ENCODE data around the gene BMPER. TPM values are rescaled to one million over a fixed set of nuclear protein-coding genes. Genes with fewer than 3 reads are reported as not detected.

Gene BMPER
- total RNA-seq, 1 donor = 0.21 TPM

DNA sequence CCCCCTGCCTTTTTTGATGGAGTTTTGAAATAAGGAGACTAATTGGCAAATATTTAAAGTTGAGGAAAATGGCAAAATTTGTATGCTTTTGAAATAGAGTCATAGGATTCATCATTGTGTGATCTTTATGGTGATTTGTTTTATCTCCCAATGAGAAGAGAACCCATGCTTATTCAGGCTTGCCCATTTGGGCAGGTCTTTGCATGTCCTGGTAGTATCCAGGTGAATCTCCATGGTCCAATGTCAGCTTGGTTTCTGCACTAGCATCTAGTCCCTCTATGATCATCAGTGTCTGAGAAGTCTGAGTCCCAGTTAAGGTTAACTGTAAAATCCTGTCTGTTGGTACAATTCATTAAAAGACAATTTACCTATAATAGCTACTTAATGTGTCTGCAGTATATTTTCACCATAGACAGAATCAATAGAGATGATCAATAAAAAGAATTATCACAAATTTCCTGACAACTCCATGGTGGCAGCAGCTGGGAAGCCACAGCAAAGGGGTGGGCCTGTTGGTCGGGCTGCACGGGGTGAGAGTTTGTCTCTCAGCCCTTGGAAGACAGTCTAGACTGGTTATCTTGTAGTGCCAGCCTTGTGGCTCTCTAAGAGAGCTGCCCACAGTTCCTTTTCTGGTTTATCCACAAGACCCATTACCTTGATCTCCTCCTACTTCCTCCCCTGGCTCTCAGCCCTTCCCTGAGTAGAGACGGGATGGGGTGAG, 22.2 kb upstream of the BMPER start:
- Histone ChIP-seq H3K4me3 (ENCODE audit: low read length) (no peak overlapping the region), H3K4me1 (ENCODE audit: insufficient read depth, low read length) (no peaks in the 10 kb centered on the region), H3K9me3 (ENCODE audit: low read depth, low read length) (no peaks in the 10 kb centered on the region), H3K27me3 (ENCODE audit: insufficient read depth, low read length) (no peaks in the 10 kb centered on the region)

DNA sequence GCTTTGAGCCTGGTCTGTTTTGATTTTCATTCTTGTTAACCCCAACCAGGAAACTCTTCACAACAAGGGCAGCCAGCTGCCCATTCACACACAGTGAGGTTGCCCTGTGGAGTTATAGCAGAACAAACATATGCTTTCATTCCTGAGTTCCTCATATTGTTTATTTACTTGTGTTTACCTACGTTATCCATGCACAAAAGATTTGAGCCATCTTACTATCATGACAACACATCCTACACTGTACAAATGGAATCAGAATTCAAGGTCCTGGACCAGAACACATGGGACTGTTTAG, 21.7 kb upstream of the BMPER start:
- Histone ChIP-seq H3K4me3 (ENCODE audit: low read length) (no peak overlapping the region), H3K27me3 (ENCODE audit: insufficient read depth, low read length) (no peaks in the 10 kb centered on the region), H3K9me3 (ENCODE audit: low read depth, low read length) (no peaks in the 10 kb centered on the region), H3K4me1 (ENCODE audit: insufficient read depth, low read length) (no peaks in the 10 kb centered on the region)

DNA sequence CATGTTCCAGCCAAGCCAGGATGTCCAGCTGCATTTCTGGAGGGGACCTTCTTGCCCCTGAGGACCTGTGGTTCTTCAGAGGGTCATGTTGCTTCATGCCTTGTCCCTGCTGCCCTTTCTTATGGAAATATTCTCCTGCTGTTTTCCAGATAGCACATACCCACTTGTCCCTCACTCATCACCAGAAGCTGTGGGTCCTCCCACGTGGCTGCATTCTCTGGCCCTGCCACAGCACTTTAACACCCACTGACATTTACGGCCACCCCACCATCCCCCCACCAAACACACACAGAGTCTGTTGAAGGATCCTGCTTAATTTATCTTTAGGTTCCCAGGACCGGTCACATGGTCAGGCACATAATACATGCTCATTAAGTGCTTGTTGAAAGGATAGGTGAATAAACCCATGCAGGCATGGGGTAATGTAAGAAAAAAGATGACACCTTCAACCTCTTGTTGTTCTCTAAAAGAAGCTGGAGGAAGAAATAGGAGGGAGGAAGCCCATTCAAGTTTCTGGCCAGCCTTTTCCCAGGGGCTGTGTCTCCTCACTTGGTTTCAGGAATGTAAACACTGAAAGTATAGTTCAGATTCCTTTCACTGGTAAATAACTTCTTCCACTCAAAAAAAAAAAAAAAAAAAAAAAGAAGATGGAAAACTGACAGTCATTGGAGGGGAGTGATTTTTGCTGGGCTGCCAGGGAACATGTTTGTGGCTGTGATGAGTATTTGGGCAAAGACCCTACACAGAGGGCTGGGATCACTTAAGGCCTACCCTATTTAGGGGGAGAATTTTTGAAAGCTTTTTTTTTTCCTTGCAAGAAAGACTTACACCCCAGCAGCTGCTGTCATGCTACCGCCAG, 19.8 kb upstream of the BMPER start:
- no peaks in the 10 kb centered on the region for H3K9me3 ChIP-seq (ENCODE audit: low read depth, low read length)
- no peaks in the 10 kb centered on the region for H3K4me1 ChIP-seq (ENCODE audit: insufficient read depth, low read length)

DNA sequence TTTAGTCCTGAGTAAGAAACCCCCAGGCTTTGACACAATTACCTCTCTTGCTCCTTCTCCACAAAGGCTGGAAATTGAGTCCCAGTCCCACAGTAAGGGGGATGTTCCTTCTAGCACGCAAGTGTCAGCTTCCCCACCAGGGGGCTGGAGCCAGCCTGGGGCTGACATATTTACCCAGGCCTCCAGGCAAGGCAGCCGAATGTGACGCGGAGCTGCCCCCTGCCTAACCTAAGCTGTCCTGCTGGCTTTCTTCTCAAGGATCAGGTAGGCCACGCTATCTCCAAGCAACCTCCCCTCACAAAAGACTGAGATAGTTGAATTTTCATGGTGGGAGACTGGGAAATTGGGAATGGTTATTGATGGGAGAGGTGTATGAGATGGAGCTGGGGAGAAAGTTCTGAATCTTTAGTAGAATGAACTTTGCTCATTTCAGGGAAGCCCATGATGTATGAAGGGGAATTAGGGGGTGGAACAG, 19.2 kb upstream of the BMPER start:
- H3K4me3 ChIP-seq (ENCODE audit: low read length) = no peak overlapping the region
- no peaks in the 10 kb centered on the region for H3K4me1 ChIP-seq (ENCODE audit: insufficient read depth, low read length)
- H3K27me3 ChIP-seq (ENCODE audit: insufficient read depth, low read length) = no peaks in the 10 kb centered on the region
- H3K9me3 ChIP-seq (ENCODE audit: low read depth, low read length) = no peaks in the 10 kb centered on the region

More for the DNA sequence above, 19.8 kb upstream of the BMPER start:
- Histone ChIP-seq H3K27me3 (ENCODE audit: insufficient read depth, low read length) (no peaks in the 10 kb centered on the region), H3K4me3 (ENCODE audit: low read length) (no peak overlapping the region)

DNA sequence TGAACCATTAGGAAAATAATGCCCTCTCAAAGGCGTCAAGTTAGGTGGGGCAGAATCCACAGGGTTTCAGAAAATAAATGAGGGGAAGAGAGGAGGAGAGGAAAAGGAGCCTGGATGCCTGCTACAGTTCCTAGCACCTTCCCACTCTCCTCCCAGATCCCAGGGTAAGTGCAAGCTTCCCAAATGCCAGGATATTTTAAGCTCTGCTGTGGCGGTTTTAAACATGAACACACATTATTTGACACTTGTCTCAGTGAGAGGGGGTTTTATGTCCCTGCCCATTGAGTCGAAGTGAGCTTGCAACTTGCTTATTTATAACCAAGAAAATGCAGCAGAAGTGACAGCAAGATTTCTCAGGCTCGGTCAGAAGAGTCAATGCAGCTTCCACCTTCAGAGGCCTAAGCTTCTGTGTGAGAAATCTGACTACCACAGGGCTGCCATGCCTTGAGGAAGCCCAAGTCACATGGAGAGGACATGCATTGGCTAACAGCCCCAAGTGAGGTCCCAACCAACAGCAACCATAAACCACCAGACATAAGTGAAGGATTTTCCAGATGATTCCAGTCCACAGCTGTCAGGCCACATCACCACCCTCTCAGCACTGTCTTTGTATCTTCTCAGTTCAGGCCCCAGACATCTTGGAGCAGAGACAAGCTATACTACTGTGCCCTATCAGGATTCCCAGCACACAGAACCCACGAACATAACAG, 17.9 kb upstream of the BMPER start:
- Histone ChIP-seq H3K27me3 (ENCODE audit: insufficient read depth, low read length) (no peaks in the 10 kb centered on the region), H3K9me3 (ENCODE audit: low read depth, low read length) (no peaks in the 10 kb centered on the region), H3K4me3 (ENCODE audit: low read length) (no peak overlapping the region), H3K4me1 (ENCODE audit: insufficient read depth, low read length) (no peaks in the 10 kb centered on the region)

DNA sequence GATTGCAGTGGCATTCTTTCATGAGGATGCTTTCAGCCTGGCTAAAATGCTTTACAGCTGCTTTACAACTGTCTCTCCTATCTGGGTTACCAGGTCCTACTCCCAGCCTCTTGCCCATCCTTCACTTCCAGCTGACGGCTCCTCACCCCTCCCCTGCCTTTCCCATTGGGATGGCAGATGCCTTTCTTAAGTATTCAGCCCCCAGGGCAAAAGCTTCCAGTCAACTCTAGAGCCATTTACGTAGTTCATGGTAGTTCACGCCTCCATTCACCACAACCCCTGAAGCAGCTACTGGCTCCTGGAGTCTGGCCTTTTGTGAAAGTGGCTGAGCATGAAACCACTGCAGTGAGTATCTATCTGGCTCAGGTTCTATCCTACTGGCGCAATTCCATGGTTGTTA, 17.2 kb upstream of the BMPER start:
- Histone ChIP-seq H3K4me1 (ENCODE audit: insufficient read depth, low read length) (no peaks in the 10 kb centered on the region), H3K9me3 (ENCODE audit: low read depth, low read length) (no peaks in the 10 kb centered on the region), H3K4me3 (ENCODE audit: low read length) (no peak overlapping the region), H3K27me3 (ENCODE audit: insufficient read depth, low read length) (no peaks in the 10 kb centered on the region)

DNA sequence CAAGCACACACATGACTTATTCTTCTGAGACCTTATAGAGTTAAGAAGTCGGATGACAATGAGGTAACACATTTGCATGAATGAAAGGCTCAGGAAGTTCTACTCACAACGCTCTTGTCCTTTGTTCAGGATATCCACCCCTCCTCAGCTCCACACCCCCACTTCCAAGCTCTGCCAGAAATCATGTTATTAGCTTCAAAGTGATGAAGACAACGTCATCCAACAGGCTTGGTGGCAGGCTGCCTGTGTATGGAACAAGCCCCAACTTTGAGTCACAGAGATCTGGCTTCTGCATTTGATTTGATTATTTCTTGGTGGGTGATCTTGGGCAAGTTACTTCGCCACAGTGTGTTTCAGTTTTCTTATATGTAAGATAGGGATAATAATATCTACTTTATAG, 12.4 kb upstream of the BMPER start:
- Histone ChIP-seq H3K4me3 (ENCODE audit: low read length) (no peak overlapping the region), H3K4me1 (ENCODE audit: insufficient read depth, low read length) (no peaks in the 10 kb centered on the region), H3K27me3 (ENCODE audit: insufficient read depth, low read length) (no peaks in the 10 kb centered on the region), H3K9me3 (ENCODE audit: low read depth, low read length) (no peaks in the 10 kb centered on the region)

DNA sequence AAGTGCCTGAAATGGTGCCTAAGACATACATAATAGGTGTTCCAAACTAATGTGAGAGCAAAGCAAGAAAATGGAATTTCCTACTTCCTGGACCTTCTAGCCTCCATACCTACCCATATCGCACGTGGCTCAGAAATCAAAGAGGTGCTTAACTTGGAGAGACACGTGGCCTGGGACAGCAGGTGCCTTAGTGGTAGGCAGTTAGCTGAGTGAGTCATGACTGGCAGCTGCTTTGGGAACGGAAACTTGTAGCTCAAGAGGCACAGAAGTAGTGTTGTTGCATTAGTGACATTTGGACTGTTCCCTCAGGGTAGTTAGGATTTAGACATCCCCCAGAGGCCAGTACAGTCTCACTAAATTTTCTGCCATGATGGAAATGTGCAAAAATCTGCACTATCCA, 12.0 kb upstream of the BMPER start:
- Histone ChIP-seq H3K27me3 (ENCODE audit: insufficient read depth, low read length) (no peaks in the 10 kb centered on the region), H3K9me3 (ENCODE audit: low read depth, low read length) (no peaks in the 10 kb centered on the region), H3K4me1 (ENCODE audit: insufficient read depth, low read length) (no peaks in the 10 kb centered on the region), H3K4me3 (ENCODE audit: low read length) (no peak overlapping the region)

DNA sequence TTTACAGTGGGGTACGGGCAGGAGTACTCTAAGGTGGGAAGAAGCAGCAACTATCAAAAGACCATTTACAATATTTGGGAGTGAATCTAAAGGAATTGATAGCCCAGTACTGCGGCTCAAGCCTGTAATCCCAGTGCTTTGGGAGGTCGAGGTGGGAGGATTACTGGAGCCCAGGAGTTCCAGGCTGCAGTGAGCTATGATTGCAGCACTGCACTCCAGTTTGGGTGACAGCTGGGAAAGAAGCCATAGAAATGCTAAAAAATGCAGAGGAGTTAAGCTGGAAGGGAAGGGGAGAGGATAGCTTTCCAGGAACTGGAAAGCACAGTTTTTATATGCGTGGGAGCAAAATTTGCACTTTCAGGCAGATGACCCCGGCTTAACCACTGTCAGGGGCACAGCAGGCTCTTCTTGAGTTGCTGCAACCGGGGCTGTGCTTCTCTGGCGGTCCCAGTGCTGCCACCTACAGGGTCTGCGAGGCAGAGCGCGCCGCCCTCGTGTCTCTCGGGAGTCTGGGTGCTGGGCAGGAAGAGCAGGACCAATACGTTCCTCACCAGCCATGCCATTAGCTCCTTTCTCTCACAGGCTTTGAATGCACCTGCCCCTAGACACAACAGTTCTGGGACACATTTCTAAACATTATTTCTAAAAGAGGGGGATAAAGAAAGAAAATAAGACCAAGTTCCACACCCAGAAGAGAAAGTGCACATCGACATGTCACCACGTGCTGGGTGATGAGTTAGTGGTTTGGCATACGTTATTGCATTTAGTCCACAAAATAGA, 10.1 kb upstream of the BMPER start:
- Histone ChIP-seq H3K4me3 (ENCODE audit: low read length) (no peak overlapping the region), H3K27me3 (ENCODE audit: insufficient read depth, low read length) (peaks cover 8% of the 10 kb centered on the region), H3K4me1 (ENCODE audit: insufficient read depth, low read length) (no peaks in the 10 kb centered on the region), H3K9me3 (ENCODE audit: low read depth, low read length) (no peaks in the 10 kb centered on the region)

DNA sequence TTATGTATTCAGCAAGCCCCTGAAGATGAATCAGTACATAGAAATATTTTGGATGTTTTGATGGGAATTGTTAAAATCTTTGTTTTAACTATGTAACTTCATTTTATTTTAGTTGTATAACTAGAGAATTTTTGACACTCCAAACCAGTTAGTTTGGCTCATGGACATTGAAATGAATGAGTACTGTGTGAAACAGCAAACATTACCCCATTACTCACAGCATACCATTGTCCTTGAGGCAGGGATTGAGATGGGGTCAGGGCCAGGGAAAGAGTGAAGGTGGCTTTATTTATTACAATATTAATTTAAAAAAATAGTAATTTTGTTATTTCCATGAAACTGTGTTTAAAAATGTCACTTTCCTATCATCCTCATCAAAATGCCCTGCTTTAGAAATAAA, 4.8 kb upstream of the BMPER start:
- no peaks in the 10 kb centered on the region for H3K9me3 ChIP-seq (ENCODE audit: low read depth, low read length)
- H3K27me3 ChIP-seq (ENCODE audit: insufficient read depth, low read length) = peaks cover 54% of the 10 kb centered on the region
- peaks cover 12% of the 10 kb centered on the region for H3K4me1 ChIP-seq (ENCODE audit: insufficient read depth, low read length)

DNA sequence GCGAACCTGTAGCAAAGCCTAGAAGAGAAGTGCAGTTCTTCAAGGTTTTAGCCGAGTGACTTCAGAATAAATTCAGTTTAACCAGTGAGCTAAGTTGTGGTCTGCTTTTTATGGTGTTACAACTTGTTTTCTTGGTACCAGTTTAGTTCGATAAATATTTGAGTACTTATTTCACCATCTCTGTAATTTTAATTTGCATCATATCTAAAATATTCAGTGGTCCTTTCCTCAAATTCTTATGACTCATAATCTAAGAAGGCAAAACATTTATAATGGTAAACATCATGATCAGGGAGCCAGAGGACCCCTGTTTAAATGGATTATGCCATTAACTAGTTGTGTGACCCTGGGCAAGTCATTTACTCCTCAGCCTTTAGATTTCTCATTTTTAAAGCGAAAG, 4.1 kb upstream of the BMPER start:
- peaks cover 59% of the 10 kb centered on the region for H3K27me3 ChIP-seq (ENCODE audit: insufficient read depth, low read length)
- no peak overlapping the region for H3K4me3 ChIP-seq (ENCODE audit: low read length)
- peaks cover 12% of the 10 kb centered on the region for H3K4me1 ChIP-seq (ENCODE audit: insufficient read depth, low read length)
- no peaks in the 10 kb centered on the region for H3K9me3 ChIP-seq (ENCODE audit: low read depth, low read length)

More for the DNA sequence above, 4.8 kb upstream of the BMPER start:
- no peak overlapping the region for H3K4me3 ChIP-seq (ENCODE audit: low read length)

DNA sequence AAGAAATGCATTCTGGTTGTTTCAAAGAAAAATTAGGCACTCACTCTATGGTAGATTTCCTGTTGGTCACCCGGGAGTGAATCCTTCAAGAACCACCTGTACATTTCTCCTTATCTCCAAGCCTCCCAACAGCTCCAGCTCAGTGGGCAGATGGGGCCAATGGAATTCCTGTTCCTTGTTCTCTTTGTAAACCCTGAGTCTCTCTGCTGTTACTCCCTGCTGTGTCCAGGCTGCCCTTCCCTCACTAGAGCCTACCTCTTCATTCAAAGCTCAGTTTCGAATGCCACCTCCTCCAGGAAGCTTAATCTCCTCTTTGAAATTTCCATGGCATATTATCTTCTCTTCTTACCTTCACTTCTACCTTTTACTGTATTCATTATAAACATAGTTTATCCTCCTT, 3.5 kb upstream of the BMPER start:
- H3K4me1 ChIP-seq (ENCODE audit: insufficient read depth, low read length) = peaks cover 12% of the 10 kb centered on the region
- no peaks in the 10 kb centered on the region for H3K9me3 ChIP-seq (ENCODE audit: low read depth, low read length)
- H3K27me3 ChIP-seq (ENCODE audit: insufficient read depth, low read length) = peaks cover 66% of the 10 kb centered on the region
- no peak overlapping the region for H3K4me3 ChIP-seq (ENCODE audit: low read length)

DNA sequence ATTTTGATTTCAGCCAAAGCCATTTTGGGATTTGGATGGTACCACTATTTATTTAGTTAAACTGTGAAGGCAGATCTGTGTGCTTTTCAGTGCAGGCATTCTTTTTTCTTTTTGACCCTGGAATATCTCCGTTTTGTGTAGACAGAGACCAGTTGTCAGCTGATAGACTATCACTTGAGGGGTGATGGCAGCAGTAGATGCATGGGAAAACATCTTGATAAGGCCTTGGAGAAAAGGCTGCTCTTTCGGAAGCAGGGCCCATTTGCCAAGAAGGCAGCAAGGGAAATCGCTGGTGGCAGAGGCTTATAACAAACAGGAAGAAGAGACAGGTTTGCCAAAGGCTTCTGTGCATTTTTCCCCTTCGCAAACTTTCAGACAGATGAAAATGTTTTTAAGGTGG, 2.6 kb upstream of the BMPER start:
- Histone ChIP-seq H3K4me3 (ENCODE audit: low read length) (no peak overlapping the region), H3K9me3 (ENCODE audit: low read depth, low read length) (no peaks in the 10 kb centered on the region), H3K4me1 (ENCODE audit: insufficient read depth, low read length) (peaks cover 12% of the 10 kb centered on the region), H3K27me3 (ENCODE audit: insufficient read depth, low read length) (peaks cover 75% of the 10 kb centered on the region)

DNA sequence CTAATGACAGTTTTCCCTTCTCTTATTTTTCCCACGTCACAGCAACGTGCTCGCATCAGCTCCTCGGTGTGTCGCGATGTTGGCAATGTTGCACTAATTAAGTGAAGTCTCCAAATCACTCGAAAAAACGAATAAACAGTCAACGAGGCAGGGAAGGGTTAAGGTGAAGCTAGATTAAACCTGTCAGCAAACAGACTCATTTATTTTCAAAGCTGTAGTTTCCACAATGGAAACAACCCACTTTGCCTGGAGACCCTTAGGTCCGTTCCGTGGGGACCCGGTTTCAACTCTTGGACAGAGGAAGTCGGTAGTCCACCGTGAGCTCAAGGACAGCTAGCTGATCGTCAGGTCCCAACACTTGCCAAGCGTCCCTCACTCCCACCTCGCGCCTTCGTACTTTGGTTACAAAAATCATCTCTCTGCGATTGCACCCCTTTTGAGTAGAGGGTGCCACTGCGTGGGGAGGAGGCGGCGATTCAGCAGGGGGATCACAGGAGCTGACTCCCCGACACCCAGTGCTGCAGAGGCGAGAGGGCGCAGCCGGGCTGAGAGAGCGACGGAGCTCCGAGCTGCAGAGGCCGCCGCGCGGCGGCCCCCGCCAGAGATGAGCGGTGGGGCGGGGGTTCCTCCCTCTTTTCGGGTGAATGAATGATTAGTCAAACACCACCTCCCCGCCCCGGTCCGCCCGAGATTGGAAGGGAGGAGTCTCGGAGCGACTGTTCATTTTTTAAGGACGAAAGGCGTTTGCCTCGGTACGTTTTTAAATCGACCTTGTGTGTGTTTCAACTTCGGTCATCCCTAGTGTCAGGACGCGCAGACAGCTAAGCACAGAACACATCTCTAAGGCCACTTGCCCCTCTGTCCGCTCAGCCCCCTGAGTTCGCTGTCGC, 1.3 kb upstream of the BMPER start:
- Histone ChIP-seq H3K9me3 (ENCODE audit: low read depth, low read length) (no peaks in the 10 kb centered on the region), H3K27me3 (ENCODE audit: insufficient read depth, low read length) (peaks cover 82% of the 10 kb centered on the region), H3K4me1 (ENCODE audit: insufficient read depth, low read length) (peaks cover 12% of the 10 kb centered on the region), H3K4me3 (ENCODE audit: low read length) (no peak overlapping the region)
